Measurements from ENCODE around the gene RDH16.
"Not testable (repeated sequence)": the region's sequence is repeated elsewhere in the genome, so short reads cannot be mapped to it uniquely, and the experiment has no call there.

The RDH16 gene

GRCh38 chr12:56987551-56988053, 30.2 kb upstream of the RDH16 start:
- H3K27ac ChIP-seq (ENCODE audit: low read depth, low read length), result no peak overlapping the region
- H3K36me3 ChIP-seq (ENCODE audit: control insufficient read depth, insufficient read depth, low read length), result no peaks in the 10 kb centered on the region
- no peak overlapping the region for H3K9ac ChIP-seq (ENCODE audit: low read depth, low read length)
- no peak overlapping the region for H3K4me3 ChIP-seq (ENCODE audit: low read depth, low read length)
- H3K4me1 ChIP-seq (ENCODE audit: control insufficient read depth, insufficient read depth, low read length), result peaks cover 10% of the 10 kb centered on the region; the same call in 1 of the 2 replicates
- H3K9me3 ChIP-seq (ENCODE audit: control insufficient read depth, insufficient read depth, low read length), result no peaks in the 10 kb centered on the region
- no peaks in the 10 kb centered on the region for H3K27me3 ChIP-seq (ENCODE audit: control insufficient read depth, insufficient read depth, low read length)

DNA sequence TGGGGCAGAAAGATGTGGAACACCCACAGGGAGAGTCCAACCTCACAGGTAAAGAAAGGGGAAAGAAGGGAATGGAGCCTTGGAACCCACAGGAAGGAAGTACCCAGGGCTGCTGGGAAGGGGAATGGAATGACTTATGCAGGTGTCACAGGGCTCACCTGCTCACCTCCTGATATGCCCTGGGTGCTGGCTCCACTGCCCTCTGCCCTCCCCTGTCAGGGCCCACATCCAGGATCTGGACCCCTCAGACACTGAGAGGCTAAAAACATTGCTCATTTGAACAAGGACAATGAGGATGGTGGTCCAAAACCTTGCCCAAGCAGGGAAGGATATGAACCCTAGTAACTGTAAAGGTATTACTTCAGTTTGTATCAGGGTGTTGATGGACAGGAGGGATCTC, 29.6 kb upstream of the RDH16 start:
- Histone ChIP-seq H3K9ac (ENCODE audit: low read depth, low read length) (no peak overlapping the region), H3K27ac (ENCODE audit: low read depth, low read length) (no peak overlapping the region), H3K27me3 (ENCODE audit: control insufficient read depth, insufficient read depth, low read length) (no peaks in the 10 kb centered on the region), H3K36me3 (ENCODE audit: control insufficient read depth, insufficient read depth, low read length) (no peaks in the 10 kb centered on the region), H3K9me3 (ENCODE audit: control insufficient read depth, insufficient read depth, low read length) (no peaks in the 10 kb centered on the region), H3K4me3 (ENCODE audit: low read depth, low read length) (no peak overlapping the region), H3K4me1 (ENCODE audit: control insufficient read depth, insufficient read depth, low read length) (peaks cover 10% of the 10 kb centered on the region; the same call in 1 of the 2 replicates)

DNA sequence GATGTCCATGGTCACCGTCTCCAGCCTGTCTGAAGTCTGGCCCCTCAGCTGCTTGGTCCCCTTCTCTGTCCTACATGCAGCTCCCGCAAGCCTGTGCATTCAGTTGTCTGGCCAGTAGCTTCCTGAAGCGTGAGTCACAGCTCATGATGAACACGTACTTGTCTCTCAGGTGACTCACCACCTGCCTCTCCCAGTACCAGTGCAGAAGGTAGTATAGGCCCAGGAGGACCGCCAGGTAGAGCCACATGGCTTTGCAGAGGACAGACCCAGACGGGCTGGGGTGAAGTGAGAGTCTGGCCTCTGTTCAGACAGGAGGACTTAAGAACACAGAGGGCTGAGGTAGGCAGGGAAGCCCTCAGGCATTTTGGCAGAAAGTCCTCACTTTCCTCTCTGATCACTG, 28.3 kb upstream of the RDH16 start:
- not testable (repeated sequence) for H3K4me3 ChIP-seq (ENCODE audit: low read depth, low read length); H3K27ac ChIP-seq (ENCODE audit: low read depth, low read length); H3K9ac ChIP-seq (ENCODE audit: low read depth, low read length)

GRCh38 chr12:56983386-56983785, 26.0 kb upstream of the RDH16 start:
- Histone ChIP-seq H3K4me3 (ENCODE audit: low read depth, low read length) (no peak overlapping the region), H3K9me3 (ENCODE audit: control insufficient read depth, insufficient read depth, low read length) (no peaks in the 10 kb centered on the region), H3K9ac (ENCODE audit: low read depth, low read length) (no peak overlapping the region), H3K27ac (ENCODE audit: low read depth, low read length) (no peak overlapping the region), H3K4me1 (ENCODE audit: control insufficient read depth, insufficient read depth, low read length) (peaks cover 7% of the 10 kb centered on the region; the same call in 1 of the 2 replicates), H3K36me3 (ENCODE audit: control insufficient read depth, insufficient read depth, low read length) (no peaks in the 10 kb centered on the region), H3K27me3 (ENCODE audit: control insufficient read depth, insufficient read depth, low read length) (no peaks in the 10 kb centered on the region)

More for the DNA sequence above, 28.3 kb upstream of the RDH16 start:
- H3K27me3 ChIP-seq (ENCODE audit: control insufficient read depth, insufficient read depth, low read length); H3K36me3 ChIP-seq (ENCODE audit: control insufficient read depth, insufficient read depth, low read length); H3K9me3 ChIP-seq (ENCODE audit: control insufficient read depth, insufficient read depth, low read length): not testable (repeated sequence)
- peaks cover 10% of the 10 kb centered on the region; the same call in 1 of the 2 replicates for H3K4me1 ChIP-seq (ENCODE audit: control insufficient read depth, insufficient read depth, low read length)

GRCh38 chr12:56982578-56983236, 25.3 kb upstream of the RDH16 start:
- H3K36me3 ChIP-seq (ENCODE audit: control insufficient read depth, insufficient read depth, low read length); H3K27ac ChIP-seq (ENCODE audit: low read depth, low read length); H3K9me3 ChIP-seq (ENCODE audit: control insufficient read depth, insufficient read depth, low read length); H3K4me3 ChIP-seq (ENCODE audit: low read depth, low read length); H3K9ac ChIP-seq (ENCODE audit: low read depth, low read length); H3K4me1 ChIP-seq (ENCODE audit: control insufficient read depth, insufficient read depth, low read length); H3K27me3 ChIP-seq (ENCODE audit: control insufficient read depth, insufficient read depth, low read length): not testable (repeated sequence)

DNA sequence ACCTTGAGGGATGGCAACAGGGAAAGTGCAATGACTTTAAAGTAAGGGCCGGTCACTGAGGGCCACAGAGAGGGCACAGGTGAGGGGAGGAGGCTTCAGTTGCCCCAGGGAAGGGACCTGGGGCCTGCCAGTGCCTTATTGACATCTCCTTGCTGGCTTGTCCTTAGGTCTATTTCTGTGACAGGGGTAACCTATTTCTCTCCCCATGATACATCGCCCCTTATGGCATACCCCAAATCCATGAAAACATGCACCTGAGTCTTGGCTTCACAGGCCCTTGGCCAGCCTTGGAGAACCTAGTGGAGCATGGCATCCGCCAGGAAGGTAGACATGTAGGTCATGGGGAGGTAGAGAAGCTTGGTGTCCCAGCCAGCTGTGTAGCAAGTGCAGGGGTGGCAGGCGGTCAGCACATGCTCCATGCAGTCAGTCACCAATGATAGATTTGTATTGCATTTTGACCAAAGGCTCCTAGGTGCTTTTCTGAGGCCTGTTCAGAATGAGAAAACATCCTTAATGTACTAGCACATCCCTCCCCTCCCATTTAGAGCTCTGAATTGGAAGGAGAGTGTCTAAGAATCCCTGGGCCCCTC, 23.6 kb upstream of the RDH16 start:
- no peaks in the 10 kb centered on the region for H3K9me3 ChIP-seq (ENCODE audit: control insufficient read depth, insufficient read depth, low read length)
- no peak overlapping the region for H3K4me3 ChIP-seq (ENCODE audit: low read depth, low read length)
- no peak overlapping the region for H3K9ac ChIP-seq (ENCODE audit: low read depth, low read length)
- H3K27ac ChIP-seq (ENCODE audit: low read depth, low read length), result no peak overlapping the region
- H3K36me3 ChIP-seq (ENCODE audit: control insufficient read depth, insufficient read depth, low read length), result no peaks in the 10 kb centered on the region
- no peaks in the 10 kb centered on the region for H3K4me1 ChIP-seq (ENCODE audit: control insufficient read depth, insufficient read depth, low read length)
- no peaks in the 10 kb centered on the region for H3K27me3 ChIP-seq (ENCODE audit: control insufficient read depth, insufficient read depth, low read length)

GRCh38 chr12:56980268-56980667, 22.9 kb upstream of the RDH16 start:
- H3K27ac ChIP-seq (ENCODE audit: low read depth, low read length), result no peak overlapping the region
- H3K9me3 ChIP-seq (ENCODE audit: control insufficient read depth, insufficient read depth, low read length), result no peaks in the 10 kb centered on the region
- H3K36me3 ChIP-seq (ENCODE audit: control insufficient read depth, insufficient read depth, low read length), result no peaks in the 10 kb centered on the region
- no peak overlapping the region for H3K4me3 ChIP-seq (ENCODE audit: low read depth, low read length)
- H3K27me3 ChIP-seq (ENCODE audit: control insufficient read depth, insufficient read depth, low read length), result no peaks in the 10 kb centered on the region
- H3K9ac ChIP-seq (ENCODE audit: low read depth, low read length), result no peak overlapping the region
- H3K4me1 ChIP-seq (ENCODE audit: control insufficient read depth, insufficient read depth, low read length), result no peaks in the 10 kb centered on the region

DNA sequence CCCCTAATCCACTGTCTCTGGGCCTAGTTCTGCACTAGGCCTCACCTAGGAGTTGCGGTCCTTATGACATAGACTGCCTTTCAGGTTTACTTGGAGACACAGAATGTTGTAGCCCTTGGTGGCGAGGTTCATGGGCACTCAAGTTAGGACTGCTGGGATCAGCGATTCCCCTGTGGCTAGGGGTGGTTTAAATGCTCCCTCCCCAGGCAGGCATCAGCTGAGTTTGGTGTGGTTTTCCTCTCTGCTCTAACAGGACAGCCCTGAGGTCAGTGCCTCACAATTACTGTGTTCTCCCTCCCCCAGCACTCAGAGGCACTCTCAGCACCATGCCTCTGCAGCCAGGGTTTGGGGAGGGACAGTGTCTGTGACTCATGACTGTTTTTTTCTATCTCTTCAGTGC, 22.2 kb upstream of the RDH16 start:
- H3K4me3 ChIP-seq (ENCODE audit: low read depth, low read length), result no peak overlapping the region
- H3K9me3 ChIP-seq (ENCODE audit: control insufficient read depth, insufficient read depth, low read length), result no peaks in the 10 kb centered on the region
- no peak overlapping the region for H3K27ac ChIP-seq (ENCODE audit: low read depth, low read length)
- no peak overlapping the region for H3K9ac ChIP-seq (ENCODE audit: low read depth, low read length)
- H3K36me3 ChIP-seq (ENCODE audit: control insufficient read depth, insufficient read depth, low read length), result no peaks in the 10 kb centered on the region
- H3K27me3 ChIP-seq (ENCODE audit: control insufficient read depth, insufficient read depth, low read length), result no peaks in the 10 kb centered on the region
- no peaks in the 10 kb centered on the region for H3K4me1 ChIP-seq (ENCODE audit: control insufficient read depth, insufficient read depth, low read length)

DNA sequence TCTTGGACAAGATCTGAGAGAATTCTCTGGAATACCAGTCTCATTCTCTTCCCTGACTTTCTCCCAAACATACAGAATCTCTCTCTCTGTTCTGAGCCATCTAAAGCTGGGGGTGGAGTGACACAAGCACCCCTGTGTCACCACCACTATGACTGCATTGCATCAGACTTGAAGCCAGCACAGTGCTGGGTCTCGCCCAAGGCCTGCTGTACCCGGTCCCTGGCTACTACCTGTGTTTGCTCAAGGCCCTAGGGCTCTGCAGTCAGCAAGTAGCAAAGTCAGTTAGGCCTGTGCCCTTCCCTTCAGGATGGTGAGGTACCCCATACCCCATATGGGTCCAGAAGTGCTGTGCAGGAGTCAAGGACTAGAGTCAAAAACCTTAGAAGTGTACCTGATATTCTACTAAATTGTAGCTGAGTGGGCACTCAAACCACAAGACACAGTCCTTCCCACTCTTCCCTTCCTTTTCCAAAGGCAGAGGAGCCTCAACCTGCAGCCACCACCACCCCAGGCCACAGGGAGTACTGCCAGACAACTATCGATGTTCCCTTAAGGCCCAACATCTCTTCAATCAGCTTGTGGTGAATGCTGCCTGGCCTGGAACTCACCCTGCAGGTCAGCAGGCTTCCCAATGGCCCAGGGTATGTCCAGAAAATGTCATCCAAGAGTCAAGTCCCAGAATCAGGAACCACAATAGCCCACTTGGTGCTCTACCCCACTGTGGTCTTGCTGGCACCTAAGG, 21.2 kb upstream of the RDH16 start:
- Histone ChIP-seq H3K4me3 (ENCODE audit: low read depth, low read length) (no peak overlapping the region), H3K9ac (ENCODE audit: low read depth, low read length) (no peak overlapping the region), H3K36me3 (ENCODE audit: control insufficient read depth, insufficient read depth, low read length) (no peaks in the 10 kb centered on the region), H3K4me1 (ENCODE audit: control insufficient read depth, insufficient read depth, low read length) (no peaks in the 10 kb centered on the region), H3K27me3 (ENCODE audit: control insufficient read depth, insufficient read depth, low read length) (no peaks in the 10 kb centered on the region), H3K27ac (ENCODE audit: low read depth, low read length) (no peak overlapping the region), H3K9me3 (ENCODE audit: control insufficient read depth, insufficient read depth, low read length) (no peaks in the 10 kb centered on the region)

DNA sequence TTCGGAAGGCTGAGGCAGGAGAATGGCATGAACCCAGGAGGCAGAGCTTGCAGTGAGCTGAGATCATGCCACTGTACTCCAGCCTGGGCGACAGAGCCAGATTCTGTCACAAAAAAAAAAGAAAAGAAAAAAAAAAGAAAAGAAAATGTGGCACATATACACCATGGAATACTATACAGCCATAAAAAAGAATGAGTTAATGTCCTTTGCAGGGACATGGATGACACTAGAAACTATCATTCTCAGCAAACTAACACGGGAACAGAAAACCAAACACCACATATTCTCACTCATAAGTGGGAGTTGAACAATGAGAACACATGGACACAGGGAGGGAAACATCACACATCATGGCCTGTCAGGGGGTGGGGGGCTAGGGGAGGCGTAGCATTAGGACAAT, 20.0 kb upstream of the RDH16 start:
- H3K9me3 ChIP-seq (ENCODE audit: control insufficient read depth, insufficient read depth, low read length); H3K36me3 ChIP-seq (ENCODE audit: control insufficient read depth, insufficient read depth, low read length); H3K9ac ChIP-seq (ENCODE audit: low read depth, low read length); H3K27ac ChIP-seq (ENCODE audit: low read depth, low read length); H3K4me3 ChIP-seq (ENCODE audit: low read depth, low read length); H3K4me1 ChIP-seq (ENCODE audit: control insufficient read depth, insufficient read depth, low read length); H3K27me3 ChIP-seq (ENCODE audit: control insufficient read depth, insufficient read depth, low read length): not testable (repeated sequence)

GRCh38 chr12:56974224-56974623, 16.8 kb upstream of the RDH16 start:
- H3K9ac ChIP-seq (ENCODE audit: low read depth, low read length); H3K9me3 ChIP-seq (ENCODE audit: control insufficient read depth, insufficient read depth, low read length); H3K27me3 ChIP-seq (ENCODE audit: control insufficient read depth, insufficient read depth, low read length); H3K36me3 ChIP-seq (ENCODE audit: control insufficient read depth, insufficient read depth, low read length); H3K4me1 ChIP-seq (ENCODE audit: control insufficient read depth, insufficient read depth, low read length); H3K27ac ChIP-seq (ENCODE audit: low read depth, low read length); H3K4me3 ChIP-seq (ENCODE audit: low read depth, low read length): not testable (repeated sequence)

Data from HUES48 (cell line).